IMR-90 (cell line): Measurements from ENCODE around the gene VAV3.

Source experiments
- CEBPB ChIP-seq: IDR thresholded peaks from 2 replicates; pipeline ENCODE4 v1.6.1; 2012; ENCODE audit warnings: low read depth, low read length, improper control_type of control experiment
- CHD1 ChIP-seq: IDR thresholded peaks from 2 replicates; pipeline ENCODE4 v1.6.1; 2012; ENCODE audit warnings: low read depth, low read length, improper control_type of control experiment
- MXI1 ChIP-seq: IDR thresholded peaks from 2 replicates; pipeline ENCODE4 v1.6.1; 2012; ENCODE audit warnings: low read depth, mild to moderate bottlenecking, low read length, moderate library complexity, borderline replicate concordance
- POLR2A ChIP-seq: IDR thresholded peaks from 2 replicates; pipeline ENCODE4 v1.6.1; 2012; ENCODE audit warnings: mild to moderate bottlenecking, low read depth, low read length
- RAD21 ChIP-seq: IDR thresholded peaks from 2 replicates; pipeline ENCODE4 v1.6.1; 2012; ENCODE audit warnings: low read length, improper control_type of control experiment
- RCOR1 ChIP-seq: IDR thresholded peaks from 2 replicates; pipeline ENCODE4 v1.6.1; 2012; ENCODE audit warnings: mild to moderate bottlenecking, low read length, improper control_type of control experiment; ENCODE audit not compliant: insufficient replicate concordance
- TF ChIP-seq, protein P1 (sequence below): conservative IDR thresholded peaks from 2 replicates; pipeline ENCODE4 v1.5.1; 2012; ENCODE audit warnings: mild to moderate bottlenecking, low read depth, low read length, improper control_type of control experiment
- TF ChIP-seq, protein P2 (sequence below): fragments of 150-350 bp; IDR thresholded peaks from 2 replicates; pipeline ENCODE4 v1.6.1; 2017; ENCODE audit warnings: mild to moderate bottlenecking, antibody characterized with exemption, low read length, low read depth
- TF ChIP-seq, protein P3 (sequence below): fragments of 150-350 bp; IDR thresholded peaks from 2 replicates; pipeline ENCODE4 v1.6.1; 2016; ENCODE audit warnings: low read depth, mild to moderate bottlenecking, low read length, moderate library complexity, borderline replicate concordance

DNA sequence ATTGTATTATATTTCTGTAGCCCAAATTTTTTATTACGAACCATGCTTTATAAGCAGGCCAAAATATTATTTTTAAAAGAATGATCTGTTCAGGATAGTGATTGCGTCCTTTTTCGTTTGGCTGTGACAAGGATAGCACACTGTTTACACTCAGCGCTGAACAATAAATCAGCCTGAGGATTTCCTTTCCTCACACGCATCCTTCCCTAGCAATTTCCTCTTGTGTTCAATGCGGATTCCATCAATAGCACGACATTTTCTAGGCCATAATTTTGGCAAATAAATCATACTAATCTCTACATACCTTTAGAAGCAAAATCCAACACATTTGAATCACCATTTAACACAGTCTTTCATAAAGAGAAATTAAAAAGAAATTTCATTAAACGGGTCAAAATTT, 1.6 kb upstream of the VAV3 start:
- TF ChIP-seq, protein P1, sequence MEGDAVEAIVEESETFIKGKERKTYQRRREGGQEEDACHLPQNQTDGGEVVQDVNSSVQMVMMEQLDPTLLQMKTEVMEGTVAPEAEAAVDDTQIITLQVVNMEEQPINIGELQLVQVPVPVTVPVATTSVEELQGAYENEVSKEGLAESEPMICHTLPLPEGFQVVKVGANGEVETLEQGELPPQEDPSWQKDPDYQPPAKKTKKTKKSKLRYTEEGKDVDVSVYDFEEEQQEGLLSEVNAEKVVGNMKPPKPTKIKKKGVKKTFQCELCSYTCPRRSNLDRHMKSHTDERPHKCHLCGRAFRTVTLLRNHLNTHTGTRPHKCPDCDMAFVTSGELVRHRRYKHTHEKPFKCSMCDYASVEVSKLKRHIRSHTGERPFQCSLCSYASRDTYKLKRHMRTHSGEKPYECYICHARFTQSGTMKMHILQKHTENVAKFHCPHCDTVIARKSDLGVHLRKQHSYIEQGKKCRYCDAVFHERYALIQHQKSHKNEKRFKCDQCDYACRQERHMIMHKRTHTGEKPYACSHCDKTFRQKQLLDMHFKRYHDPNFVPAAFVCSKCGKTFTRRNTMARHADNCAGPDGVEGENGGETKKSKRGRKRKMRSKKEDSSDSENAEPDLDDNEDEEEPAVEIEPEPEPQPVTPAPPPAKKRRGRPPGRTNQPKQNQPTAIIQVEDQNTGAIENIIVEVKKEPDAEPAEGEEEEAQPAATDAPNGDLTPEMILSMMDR, result no peak
- TF ChIP-seq POLR2A (no peak), RAD21 (no peak), CHD1 (no peak), RCOR1 (no peak), MXI1 (no peak), CEBPB (no peak)
- TF ChIP-seq, protein P2, sequence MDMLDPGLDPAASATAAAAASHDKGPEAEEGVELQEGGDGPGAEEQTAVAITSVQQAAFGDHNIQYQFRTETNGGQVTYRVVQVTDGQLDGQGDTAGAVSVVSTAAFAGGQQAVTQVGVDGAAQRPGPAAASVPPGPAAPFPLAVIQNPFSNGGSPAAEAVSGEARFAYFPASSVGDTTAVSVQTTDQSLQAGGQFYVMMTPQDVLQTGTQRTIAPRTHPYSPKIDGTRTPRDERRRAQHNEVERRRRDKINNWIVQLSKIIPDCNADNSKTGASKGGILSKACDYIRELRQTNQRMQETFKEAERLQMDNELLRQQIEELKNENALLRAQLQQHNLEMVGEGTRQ, result no peak
- TF ChIP-seq, protein P3, sequence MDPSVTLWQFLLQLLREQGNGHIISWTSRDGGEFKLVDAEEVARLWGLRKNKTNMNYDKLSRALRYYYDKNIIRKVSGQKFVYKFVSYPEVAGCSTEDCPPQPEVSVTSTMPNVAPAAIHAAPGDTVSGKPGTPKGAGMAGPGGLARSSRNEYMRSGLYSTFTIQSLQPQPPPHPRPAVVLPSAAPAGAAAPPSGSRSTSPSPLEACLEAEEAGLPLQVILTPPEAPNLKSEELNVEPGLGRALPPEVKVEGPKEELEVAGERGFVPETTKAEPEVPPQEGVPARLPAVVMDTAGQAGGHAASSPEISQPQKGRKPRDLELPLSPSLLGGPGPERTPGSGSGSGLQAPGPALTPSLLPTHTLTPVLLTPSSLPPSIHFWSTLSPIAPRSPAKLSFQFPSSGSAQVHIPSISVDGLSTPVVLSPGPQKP, result no peak
